Activated CD8-positive, alpha-beta memory T cell treated with anti-CD3 and anti-CD28 coated beads, Interleukin-2, amount 50 U/mL, for 1 hour (primary cell): ENCODE data around the gene CHURC1.

ENCODE experiments used
- DNase-seq: peaks from one replicate; pipeline ENCODE4 v3.0.0-alpha.2; 2020; ENCODE audit errors: extremely low read depth

CHURC1 gene

GRCh38 chr14:64956697-64957406 is 42.6 kb downstream of the CHURC1 start:
- DNase-seq = no peak

DNA sequence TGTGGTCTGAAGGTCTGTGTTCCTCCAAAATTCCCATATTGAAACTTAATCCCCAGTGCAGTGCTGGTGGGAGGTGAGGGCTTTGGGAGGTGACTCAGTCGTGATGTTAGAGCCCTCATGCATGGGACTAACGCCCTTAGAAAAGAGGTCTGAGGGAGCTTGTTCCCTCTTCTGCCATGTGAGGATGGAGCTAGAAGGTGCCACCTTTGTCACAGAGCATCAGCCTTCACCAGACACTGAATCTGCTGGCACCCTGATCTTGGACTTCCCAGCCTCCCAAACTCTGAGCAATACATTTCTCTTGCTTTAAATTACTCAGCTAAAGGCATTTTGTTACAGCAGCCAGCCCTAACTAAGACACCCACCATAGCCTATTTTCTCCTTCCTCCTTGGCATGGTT is 43.9 kb downstream of the CHURC1 start:
- DNase-seq = no peak

- no peak for DNase-seq
Measured at GRCh38 chr14:64958743-64959142, 44.5 kb downstream of the CHURC1 start.

DNA sequence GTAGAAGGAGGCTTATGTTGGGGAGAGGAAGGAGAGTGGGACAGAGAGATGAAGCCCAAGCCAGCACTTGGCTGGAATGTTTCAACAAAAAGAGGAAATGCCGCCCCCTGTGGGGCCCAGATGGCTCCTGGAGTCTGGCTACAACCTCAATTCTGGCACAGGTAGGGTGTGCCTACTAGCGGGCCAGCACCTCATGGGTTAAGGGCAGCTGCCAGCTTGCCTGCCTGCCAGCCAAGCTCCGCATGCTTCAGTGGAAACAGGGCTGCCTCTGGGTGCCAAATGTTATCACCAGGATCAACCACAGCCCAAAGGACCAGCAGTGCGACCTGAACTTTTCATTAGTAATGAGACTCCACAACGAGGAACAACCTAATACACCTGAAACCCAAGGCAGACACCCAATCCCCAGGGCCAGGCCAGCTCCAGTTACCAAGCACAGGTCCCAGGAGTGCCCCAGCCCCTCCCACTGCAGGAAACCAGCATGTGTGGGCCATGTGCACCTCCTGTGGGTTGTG is 46.6 kb downstream of the CHURC1 start:
- no peak for DNase-seq

GRCh38 chr14:64963611-64964010 is 49.4 kb downstream of the CHURC1 start:
- no peak for DNase-seq

GRCh38 chr14:64965356-64966000 is 51.2 kb downstream of the CHURC1 start:
- no peak for DNase-seq

- DNase-seq = no peak
Measured at GRCh38 chr14:64966976-64967375, 52.7 kb downstream of the CHURC1 start.

GRCh38 chr14:64968167-64968566 is 53.9 kb downstream of the CHURC1 start:
- DNase-seq = no peak

- DNase-seq = no peak
Measured at GRCh38 chr14:64968651-64969050, 54.4 kb downstream of the CHURC1 start.

- no peak for DNase-seq
Measured at GRCh38 chr14:64970041-64970440, 55.8 kb downstream of the CHURC1 start.

DNA sequence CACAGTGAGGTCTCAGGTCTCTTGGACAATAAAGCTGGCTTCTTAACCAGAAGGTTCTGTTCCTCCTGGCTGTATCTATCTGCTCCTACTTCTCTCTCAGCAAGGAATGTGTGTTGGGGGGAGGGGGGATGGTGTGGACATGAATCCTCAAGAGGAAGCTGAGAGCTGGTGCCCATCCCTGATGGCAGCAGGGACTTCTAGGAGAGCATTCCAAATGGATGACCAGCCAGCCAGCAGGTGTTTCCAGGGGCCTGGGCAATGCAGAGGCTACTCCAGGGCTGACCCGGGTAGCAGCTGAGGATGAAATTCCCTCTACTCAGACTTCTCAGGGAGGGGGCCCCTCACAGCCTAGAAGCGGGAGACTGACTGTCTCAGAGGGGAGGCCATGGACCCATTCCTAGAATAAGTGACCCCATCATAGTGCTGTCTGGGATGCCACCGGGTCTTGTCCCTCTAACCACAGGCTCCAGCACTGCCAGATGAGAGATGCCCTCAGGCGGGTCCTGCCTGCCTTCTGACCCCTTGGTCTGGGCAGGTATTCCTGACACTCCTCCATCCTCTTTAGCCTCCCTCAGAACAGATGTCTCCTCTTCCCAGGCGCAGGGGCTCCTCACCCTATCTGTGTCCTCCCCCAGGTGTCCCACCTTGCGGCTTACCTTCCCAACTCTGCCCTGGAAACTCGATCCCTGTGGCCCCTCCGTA is 56.7 kb downstream of the CHURC1 start:
- DNase-seq = no peak

- DNase-seq = no peak
Measured at GRCh38 chr14:64971491-64971942, 57.3 kb downstream of the CHURC1 start.

- DNase-seq = no peak
Measured at GRCh38 chr14:64971943-64972791, 57.9 kb downstream of the CHURC1 start, which contains the start of gene RAB15. Gene RAB15 (minus strand): TSS chr14:64972336. CDS start chr14:64972076, 260 bp downstream.

DNA sequence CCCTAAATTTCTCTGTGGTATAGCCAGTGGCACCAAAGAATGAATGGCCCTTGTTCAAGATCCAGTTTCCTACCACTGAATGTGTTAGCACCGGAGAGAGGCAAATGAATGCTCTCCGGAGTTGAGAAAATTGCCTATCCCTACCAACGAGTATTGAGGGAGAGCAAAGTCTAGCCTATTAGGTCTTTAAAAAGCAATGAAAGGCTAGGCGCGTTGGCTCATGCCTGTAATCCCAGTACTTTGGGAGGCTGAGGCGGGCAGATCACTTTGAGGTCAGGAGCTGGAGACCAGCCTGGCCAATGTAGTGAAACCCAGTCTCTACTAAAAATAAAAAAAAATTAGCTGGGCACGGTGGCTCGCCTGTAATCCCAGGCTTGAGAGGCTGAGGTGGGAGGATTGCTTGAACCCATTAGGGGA is 58.8 kb downstream of the CHURC1 start:
- no peak for DNase-seq

- DNase-seq = no peak
Measured at GRCh38 chr14:64973826-64974225, 59.6 kb downstream of the CHURC1 start.

GRCh38 chr14:64974563-64974962 is 60.3 kb downstream of the CHURC1 start:
- DNase-seq = no peak

- no peak for DNase-seq
Measured at GRCh38 chr14:64979336-64980074, 65.2 kb downstream of the CHURC1 start.

- no peak for DNase-seq
Measured at GRCh38 chr14:64983439-64984310, 69.4 kb downstream of the CHURC1 start.
